GM21723 (cell line): ENCODE data around the gene TP53RK.
"Not testable (repeated sequence)": the region's sequence is repeated elsewhere in the genome, so short reads cannot be mapped to it uniquely, and the experiment has no call there.

ENCODE experiments used
- ATAC-seq: cut with Tn5 transposase; IDR thresholded peaks from one replicate; pipeline ENCODE4 v1.9.1; 2021; ENCODE audit warnings: mild to moderate bottlenecking, moderate library complexity; ENCODE audit not compliant: unreplicated experiment

The TP53RK gene

DNA sequence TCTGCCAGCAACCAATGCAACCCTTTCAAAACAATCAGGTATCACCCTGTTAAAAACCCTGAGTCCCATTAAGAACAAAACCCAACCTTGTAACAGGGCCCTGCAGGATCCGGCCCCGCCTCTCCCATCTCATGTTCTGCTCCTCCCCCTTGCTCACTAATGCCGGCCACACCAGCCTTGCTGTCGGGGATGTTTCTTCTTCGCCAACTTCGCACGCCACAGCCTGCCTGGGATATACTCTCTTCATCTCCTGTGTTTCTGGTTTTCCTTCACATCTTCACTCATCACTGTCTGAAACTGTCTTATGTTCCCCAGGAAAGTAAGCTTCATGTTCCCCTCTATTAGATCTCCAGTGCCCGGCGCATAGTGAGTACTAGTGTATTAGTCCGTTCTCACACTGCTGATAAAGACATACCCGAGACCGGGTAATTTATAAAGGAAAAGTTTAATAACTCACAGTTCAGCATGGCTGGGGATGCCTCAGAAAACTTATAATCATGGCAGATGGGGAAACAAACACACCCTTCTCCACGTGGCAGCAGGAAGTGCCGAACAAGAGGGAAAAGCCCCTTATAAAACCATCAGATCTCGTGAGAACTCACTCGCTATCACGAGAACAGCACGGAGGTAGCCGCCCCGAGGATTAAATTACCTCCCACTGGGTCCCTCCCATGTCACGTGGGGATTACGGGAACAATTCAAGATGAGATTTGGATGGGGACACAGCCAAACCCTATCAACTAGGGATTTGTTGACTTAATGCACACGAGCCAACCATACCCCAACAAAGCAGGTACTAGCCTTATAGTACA lies 5.1 kb downstream of the TP53RK start:
- no peak for ATAC-seq

DNA sequence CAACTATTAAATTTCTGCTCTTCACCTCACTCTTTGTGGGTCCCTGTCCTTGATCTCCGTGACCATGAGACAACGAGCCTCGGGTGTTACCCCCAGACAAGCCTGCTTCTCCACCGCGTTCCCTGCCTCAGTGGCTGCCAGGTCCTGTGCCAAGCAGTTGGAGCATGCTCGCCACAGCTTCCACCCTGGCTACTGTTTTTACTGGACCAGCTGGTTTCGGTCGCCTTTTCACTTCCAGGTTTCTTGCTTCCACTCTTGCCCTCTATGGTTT lies 5.6 kb downstream of the TP53RK start:
- no peak for ATAC-seq

DNA sequence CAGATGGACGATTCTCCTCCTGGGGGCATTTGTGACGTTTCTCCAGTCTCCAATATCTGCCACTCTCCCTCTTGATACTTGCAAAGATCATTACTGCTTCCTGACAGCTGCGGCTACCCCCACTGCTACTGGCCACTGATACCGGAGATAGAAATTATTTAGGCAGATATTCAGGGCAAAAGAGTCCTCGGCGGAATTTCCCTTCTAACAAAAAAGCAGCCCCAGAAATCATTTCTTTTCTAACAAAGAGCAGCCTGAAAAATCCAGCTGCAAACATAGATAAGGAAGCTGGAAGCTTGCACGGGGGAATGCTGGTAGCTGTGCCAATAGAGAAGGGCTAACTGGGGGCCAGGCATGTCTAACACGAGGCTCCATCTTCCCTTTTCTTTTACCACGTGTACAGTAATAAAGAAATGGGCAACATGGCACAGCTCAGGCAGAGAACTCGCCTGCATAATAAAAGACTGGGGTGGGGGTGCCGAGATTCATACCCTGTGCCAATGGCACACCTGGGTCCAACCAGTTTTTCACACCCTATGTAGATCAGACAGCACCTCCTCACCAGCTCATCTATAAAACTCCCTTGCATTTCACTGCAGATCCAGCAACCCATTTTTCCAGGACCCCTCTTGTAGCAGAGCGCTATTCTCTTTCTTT lies 6.1 kb downstream of the TP53RK start:
- no peak for ATAC-seq

DNA sequence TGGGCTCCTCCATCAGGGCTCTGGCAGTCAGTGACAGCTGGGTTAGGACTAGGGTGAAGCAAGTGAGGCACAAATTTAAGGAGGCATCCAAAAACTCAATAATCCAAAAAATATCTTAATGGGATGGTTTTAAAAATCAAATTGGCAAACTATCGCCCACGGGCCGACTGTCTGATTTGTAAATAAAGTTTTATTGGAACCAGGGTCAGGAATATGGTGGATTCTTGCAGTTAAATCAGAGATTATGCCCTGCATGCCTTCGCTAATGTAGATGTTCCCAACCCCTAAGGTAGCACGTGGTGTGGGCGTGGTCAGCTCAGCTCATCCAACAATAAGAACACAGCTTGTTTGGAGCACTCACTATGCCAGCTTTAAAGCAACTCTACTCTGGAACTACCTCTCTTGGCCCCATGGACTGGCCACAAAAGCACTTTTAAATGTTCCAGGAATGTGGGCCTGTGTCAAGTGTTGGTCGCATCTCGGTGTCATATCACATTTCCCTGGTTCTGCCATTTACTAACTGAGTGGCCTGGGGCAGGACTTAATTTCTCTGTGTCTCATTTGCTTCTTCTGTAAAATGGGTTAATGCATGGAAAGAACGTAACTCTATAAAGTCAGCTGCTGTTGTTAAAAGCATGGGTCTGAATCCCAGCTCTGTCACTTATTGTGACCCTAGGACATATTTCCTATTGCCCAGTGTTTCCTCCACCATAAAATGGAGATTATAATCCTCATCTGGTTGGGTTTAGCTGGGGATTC lies 7.0 kb downstream of the TP53RK start:
- ATAC-seq: no peak

DNA sequence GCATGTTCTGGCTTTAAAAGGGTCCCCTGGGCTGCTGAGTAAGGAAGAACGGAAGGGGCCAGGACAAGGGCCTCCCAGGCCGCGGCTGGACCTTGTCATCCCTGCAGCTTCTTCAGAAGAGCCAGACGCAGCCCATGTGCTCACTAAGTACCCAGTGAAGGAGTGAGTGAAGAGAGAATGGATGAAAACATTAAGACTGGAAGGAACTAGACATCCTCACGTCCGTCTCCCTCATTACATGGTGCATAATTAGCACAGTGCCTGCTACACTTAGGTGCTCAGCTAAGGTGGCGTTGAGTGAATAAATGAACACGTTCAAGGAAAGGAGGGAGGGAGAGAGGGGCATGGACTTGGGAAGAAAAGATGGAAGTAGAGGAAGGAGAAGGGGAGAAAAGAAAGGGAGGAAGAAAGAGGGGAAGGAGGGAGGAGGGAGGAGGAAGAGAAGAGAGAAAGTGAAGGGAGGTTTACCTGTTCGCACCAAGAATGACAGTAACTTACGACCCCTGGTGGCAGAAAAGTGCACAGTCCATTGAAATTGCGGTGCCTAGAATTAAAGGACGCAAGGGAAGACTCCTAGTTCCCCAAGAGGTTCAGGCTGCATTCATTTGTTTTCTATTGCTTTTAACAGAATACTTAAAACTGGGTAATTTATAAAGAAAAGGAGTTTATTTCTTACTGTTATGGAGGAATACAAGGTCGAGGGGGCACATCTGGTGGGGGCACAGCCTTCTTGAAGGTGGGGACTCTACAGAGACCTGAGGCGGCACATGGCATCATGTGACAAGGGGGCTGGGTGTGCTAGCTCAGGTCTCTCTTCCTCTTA lies 8.0 kb downstream of the TP53RK start:
- no peak for ATAC-seq

DNA sequence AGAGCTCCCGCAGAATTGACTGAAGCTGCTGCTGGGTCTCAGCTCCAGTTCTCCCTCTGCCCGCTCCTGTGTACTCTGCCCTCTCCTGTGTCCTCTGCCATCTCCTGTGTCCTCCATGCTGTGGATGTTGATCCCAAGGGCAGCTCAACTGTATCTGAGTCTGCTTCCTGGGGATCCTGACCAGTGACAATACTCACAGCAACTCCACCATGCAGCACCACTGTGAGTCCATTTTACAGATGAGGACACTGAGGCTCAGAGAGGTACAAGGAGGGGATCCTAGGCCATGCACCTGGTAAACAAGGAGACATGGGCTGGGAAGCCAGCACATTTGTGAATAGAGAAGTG lies 8.6 kb downstream of the TP53RK start:
- ATAC-seq: no peak

DNA sequence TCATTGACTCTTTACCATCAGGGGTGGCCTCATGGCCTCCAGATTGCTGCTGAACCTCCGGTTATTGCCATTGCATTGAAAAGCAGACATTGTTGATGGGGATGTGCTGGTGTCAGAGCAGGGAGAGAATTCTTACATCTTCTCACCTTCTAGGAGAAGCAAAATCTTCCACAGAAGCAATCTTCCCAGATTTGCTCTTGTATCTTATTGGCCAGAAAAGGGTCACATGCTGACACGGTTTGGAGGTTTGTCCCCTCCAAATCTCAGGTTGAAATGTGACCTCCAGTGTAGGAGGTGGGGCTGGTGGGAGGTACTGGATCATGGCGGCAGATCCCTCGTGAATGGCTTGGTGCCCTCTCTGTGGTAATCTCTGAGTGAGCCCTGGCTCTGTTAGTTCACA lies 10.7 kb downstream of the TP53RK start:
- ATAC-seq: no peak

DNA sequence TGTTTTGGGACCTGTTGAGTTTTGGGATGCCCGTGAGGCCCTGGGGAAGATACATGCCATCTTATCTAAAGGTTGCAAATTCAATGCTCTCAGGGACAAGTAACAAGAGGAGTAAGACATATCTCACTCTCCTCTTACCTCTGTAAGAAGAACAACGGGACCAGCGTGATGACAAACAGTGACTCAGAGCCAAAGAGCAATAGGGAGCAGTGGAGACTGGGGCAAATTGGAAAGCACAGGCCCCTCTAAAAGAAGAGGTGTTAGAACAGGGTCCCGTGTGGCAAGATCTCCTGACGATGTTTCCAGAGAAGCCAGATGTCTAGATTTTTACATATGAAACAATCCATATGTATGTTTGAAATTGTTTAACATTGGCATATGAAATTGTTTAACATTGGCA lies 11.6 kb downstream of the TP53RK start:
- ATAC-seq: no peak

DNA sequence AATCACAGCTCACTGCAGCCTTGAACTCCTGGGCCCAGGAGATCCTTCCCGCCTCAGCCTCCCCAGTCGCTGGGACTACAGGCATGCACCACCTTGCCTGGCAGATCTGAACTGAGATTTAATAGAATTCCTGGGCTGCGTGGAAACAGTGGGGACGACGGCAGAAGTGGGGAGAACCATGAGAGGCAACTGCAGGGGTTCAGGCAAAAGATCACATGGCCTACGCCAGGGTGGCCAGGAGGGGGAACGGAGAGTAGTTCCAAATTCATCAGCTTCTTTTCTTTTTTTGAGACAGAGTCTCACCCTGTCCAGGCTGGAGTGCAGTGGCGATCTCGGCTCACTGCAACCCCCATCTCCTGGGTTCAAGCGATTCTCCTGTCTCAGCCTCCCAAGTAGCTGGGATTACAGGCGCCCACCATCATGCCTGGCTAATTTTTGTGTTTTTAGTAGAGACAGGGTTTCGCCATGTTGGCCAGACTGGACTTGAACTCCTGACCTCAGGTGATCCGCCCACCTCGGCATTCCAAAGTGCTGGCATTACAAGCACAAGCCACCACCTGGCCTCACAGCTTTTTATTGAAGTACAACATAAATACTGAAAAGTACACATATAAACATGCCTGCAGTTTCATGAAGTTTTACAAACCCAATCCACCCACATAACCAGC lies 12.5 kb downstream of the TP53RK start:
- not testable (repeated sequence) for ATAC-seq

DNA sequence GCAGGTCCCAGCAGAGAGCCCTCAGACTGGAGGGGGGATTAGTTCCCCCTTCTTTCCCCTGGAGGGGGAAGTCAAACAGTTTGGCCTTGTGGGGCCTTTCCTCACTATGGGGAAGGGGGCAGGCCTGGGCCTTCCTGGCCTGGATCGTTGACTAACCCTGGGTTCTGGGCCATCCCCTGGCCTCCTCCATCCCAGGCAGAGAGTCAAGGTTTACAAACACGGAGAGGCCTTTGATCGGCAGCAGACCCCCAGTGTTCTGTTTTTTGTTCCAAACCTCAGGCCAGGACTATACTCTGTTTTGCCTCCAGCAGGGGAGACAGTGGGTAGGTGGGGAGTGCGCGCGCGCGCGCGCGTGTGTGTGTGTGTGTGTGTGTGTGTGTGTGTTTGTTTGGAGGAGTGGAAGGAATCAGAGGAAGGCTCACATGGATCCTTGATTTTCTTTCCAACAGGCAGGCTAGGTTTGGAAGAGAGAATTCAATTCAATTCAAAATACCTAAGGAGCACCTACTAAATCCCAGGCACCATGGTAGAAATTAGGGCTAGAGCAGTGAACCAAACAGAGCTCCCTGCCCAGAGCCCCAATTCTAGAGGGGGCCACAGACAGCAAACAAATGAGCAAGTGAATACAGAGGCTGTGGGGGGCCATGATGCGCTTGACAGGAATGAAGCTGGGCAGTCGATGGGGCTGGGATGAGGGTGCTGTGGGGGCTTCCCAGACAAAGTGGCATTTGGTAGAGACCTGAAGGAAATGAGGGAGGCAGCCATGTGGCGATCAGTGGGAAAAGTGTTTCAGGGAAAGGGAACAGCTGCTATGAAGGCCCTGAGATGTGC lies 14.8 kb downstream of the TP53RK start:
- ATAC-seq: no peak

DNA sequence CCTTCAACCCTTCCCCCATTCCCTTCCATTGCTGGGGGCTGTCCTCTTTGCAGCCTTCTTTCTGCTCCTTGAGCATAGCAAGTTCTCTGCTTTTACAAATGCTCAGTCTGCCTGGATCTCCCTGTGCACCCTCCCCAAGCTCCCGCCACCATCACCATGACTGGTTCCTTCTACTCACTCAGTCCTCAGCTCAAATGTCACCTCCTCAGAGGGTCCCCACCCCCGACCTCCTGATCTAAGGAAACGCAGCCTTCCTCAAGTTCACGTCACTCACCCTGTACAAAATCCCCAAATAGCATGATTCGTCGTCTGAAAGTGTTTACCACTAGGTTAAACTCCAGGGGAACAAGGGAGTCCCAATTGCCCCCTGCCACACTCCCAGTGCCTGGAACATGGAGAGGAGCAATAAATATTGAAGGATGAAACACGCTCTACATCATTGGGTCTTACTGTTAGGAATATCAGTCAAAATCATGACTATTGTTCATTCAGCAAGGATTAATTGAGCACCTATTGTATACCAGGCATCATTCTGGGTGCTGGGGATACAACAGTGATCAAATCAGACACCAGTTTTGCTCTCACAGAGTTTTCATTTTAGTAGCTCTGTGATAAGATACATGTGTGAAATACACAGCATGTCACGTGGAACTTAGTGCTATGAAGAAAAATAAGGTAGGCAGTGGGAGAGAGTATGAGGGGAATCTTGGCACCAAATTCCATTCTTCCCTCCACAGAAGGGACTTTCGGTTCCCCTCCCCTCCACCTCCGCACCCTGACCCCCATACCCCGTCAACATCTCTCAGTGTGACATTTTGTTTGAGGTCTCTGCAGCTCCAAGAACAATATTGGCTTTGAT lies 15.6 kb downstream of the TP53RK start:
- ATAC-seq: no peak

DNA sequence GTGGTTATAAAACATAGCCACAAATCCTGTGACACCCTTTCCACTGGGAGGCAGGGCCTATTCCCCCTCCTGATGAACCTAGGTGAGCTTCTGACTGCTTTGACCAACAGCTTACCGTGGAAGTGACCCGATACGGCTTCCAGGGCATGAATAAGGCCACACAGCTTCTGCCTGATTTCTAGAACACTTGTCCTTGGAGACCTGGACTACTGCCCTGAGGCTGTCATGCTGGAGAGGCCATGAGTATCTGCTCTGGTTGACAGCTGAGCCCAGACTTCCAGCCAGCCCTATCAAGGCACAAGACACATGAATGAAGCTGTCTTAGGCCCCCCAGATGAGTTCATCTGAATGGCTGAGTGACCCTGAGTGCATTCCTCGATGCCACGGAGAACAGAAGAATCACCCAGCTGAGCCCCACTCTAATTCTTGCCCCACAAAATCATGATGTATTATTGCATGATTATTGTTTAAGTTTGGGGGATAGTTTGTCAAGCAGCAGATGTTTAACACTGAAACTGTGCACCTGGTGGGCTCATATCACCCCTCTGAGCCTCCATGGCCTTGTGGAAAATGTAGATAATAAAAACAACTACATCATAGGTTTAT lies 16.6 kb downstream of the TP53RK start:
- no peak for ATAC-seq

DNA sequence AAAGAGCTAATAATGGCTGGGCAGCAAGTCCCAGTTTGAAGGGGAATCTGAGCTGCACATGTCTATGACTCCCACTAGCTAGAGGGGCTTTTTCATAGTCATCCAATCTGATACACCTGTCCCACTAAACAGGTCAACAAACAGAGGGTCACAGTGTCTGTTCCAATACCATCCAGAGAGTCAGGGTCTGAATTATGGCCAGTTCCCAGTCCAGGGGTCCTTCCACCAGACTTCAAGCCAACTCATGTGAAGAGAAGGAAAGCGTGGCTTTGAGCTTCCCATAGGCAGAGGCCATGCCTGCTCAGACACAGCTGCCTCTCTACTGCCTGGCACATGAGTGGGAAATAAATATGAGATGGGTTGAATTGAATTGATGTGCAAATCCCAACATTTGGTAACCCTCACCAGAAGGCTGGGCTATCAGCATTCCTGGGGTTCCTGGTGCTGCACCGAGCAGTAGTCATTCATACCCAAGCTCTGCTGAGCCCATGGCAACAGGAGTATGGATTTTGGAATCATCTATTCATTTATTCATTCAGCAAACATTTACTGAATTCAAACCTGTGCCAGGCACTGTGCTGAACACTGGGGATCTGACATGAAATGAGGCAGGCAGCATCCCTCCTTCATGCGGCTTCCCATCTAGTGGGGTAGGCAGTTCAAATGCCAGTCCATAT lies 17.2 kb downstream of the TP53RK start:
- no peak for ATAC-seq

DNA sequence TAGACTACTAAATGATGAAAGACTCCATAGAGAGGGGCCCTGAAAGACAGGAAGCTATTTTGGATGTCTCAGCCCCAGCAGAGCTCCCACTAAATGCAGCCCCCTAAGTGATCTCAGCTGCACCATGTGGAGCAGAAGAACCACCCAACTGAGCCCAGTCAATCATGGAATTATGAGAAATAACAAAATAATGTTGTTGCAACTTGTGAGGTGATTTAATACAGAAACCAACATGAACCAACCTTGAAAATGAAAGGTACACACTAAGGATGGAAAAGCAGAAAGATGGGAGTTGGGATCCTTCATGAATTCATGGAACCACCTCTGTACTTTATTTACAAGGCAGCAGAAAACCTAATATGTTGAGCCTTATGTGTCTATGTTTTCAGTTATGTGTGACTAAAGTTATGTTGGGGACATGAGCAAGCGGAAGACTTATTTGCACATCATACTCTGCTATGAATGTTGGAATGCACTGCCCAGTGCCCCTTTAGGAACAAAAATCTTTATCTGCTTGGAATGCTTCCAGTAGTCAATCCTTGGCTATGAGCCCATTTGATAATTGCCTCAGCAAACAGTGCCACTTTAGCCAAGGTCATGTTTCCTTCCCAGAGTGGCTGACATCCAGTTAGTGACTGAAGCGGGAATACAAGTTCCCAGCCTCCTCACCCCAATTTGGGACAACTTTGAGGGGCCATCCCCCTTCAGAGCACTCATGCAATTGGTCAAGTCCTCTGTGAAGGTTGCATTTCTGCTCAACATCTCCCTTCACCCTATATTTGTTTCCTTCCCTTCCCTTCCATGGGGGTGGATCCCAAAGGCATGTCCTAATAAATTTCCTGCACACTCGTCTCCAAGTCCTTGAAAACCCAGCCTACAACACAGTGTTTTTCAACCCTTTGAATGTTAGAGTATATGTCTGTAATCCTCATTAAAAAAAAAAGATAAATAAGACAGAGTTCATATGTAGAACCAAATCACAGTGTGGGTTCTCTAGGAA lies 18.4 kb downstream of the TP53RK start:
- no peak for ATAC-seq

DNA sequence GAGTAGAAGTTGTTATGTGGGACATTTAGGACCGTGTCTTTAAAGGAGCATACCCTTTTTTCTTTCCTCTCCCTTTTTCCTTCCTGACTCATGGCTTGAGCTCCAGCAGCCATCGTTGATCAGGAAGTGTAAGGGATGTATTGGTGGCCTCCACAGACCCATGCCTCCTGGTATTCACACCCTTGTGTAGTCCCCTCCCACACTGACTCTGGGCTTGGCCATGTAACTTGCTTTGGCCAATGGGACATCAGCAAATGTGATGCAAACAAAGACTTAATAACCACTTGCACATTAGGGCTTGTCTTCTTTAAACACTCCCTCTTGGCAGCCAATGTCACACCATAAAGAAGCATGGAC lies 19.0 kb downstream of the TP53RK start:
- no peak for ATAC-seq

DNA sequence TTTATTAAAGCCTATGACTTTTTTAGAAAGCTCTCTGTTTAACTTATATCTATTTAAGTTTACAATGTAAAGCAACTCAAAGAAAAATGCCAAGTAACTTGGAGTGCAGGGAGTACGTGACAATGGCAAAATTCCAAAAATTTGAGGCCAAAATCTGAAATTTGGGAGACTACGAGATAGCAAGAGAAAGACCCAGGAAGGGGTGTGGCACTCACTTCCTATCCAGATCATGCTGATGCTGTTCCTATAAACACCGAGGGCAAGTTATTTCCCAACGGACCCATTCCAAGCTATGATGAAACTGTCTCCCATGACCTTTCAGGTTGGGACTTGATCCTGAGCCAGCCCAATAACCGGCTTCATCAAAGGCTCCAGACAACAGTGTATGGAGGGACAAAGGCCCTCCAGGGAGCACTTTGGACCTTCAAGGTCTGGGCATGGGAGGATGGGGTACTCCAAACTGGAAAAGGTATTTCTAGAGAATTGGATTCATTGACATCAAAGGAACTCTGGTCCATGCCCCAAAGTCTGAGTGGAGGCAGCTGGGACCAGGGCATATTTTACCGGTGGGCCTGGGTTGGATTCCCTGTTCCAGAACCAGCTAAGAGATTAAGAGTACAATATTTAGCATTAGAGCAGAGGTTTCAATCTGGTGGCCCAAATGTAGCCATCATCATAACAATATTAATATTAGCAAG lies 22.3 kb downstream of the TP53RK start:
- ATAC-seq: no peak
